T47D (cell line): ENCODE results near the gene LY6G6D.

Source experiments
- DNase-seq, 2 experiments: peaks; one replicate each; pipeline versions ENCODE4 v3.0.0 to v3.0.0-alpha.2; 2011 to 2012; ENCODE audit warnings: low read depth in 1 of 2, low spot score in 1 of 2
- JUND ChIP-seq: IDR thresholded peaks from 2 replicates; pipeline ENCODE4 v1.6.1; 2012; ENCODE audit warnings: low read depth
- in situ Hi-C: cut with HindIII; loops from 2 replicates; pipeline ENCODE4 v1.10.0; 2016; ENCODE audit warnings: low sequenced_read_pairs, low pct_unique_long_range_greater_than_20kb

The LY6G6D gene

DNA sequence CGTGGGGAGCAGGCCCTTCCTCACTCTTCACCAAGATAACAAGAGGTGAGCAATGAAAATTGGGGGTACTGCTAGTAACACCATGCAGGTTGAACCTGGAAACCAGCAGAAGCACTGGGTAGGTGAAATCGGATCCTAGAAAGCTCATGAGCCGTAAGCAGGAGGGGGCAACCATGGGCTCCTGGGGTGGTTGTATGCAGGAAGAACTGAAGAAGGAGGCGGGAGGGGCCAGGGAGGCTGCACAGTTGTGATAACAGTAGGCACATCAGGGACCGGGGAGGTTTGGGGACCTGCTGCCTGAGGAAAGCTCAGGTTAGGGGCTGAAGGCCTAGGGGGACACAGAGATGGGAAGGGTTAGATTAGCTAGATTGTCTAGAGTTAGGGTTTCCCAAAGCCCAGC lies 28.7 kb upstream of the LY6G6D start:
- DNase-seq, result no peak
- in situ Hi-C loops, result no loop called here
- TF ChIP-seq JUND, result no peak

DNA sequence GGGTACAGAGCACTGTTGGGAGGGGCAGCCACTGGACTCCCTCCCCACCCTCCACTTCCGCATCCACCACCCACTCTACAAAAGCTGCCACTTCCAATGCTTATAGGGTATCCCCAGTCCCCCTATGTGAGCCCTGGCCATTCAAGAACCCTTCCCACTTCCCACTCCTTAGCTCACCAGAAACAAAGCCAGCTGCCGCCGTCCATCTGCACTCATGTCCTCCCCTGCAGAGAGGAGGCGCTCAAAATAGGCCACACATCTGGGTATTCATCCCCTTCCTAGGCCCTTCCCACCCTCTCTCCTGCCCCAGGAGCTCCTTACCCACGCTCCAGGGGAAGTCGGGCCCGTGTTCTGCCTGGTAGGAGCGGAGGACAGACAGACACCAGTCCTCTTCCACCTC lies 27.8 kb upstream of the LY6G6D start:
- TF ChIP-seq JUND, result no peak
- in situ Hi-C loops, result no loop called here
- DNase-seq, result no peak

DNA sequence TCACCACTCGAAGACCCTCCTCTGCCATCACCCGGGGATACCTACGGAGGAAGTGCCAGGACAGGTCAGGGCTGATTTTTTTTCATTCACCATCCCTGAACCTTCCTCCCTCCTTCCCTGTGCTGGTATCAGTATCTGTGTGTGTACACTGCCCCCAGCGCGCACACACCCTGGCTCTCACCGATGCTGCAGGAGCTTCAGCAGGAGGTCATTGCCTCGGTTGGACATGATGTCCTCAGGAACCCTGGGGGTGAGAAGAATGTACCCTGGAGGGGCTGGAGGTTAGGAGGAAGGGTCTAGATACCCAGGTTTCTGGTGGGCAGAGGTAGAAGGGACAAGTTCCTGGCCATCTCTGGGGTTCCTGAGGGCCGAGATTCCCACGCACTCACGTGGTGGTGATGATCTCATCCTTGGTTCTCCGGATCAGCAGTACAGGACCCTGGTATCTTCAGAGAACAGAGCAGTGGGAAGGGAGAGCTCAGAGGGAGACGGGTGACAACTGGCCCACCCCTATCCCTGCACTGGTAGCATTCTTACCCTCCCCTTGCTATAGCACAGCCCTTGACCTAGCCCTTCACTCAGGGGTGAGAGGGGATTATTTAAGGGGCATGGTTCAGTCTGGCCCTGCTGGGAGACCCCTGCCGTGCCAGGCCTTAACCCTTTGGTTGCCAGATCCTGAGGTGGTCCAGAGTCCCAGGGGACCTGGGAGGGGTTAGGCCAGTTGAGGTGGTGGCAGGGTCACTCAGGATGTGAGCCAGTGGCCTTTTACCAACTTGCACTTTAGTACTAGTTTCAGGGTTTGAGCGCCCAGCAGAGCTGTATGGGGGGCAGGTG lies 27.1 kb upstream of the LY6G6D start:
- in situ Hi-C loops, result no loop called here
- TF ChIP-seq JUND, result no peak

DNA sequence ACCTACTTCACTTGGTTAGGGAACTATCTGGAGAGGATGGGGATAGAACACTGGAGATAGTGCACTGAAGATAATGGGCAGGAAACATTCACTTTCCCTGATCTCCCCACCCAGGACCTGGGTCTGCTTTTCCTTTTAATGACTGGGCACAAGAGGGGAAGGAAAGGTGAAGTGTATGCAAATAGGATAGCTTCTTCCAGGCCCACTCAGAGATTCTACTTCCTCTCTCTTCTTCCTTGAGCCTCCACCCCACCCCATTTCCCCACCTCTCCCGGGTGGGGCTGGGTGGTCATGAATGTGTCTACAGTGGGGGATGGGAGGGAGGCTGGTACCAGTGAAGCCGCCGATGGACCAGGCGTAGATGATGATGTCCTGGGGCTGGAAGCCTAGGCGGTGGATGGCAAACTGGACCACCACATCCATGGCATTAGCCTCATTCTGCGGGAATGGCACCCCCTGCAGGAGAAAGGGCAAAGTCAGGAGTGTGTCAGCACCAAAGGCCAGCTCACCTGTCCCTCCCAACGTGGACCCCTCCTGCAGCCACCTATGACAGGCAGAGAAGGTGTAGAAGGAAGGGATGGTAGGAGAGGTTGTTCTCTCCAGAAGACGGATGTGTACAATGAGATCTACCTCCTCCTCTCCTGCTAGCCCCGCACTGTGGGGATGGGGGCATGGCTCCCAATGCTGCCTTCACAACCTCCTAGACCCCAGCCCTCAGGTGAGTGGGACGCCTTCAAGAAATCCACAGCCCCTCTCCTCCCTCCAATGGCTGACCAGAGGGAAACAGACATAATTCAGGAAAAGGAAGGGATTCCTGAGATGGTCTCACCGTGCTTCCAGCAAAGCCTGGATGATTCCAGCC lies 25.7 kb upstream of the LY6G6D start:
- no peak for TF ChIP-seq JUND
- no peak for DNase-seq
- in situ Hi-C loops, result no loop called here

More for the DNA sequence above, 27.1 kb upstream of the LY6G6D start:
- DNase-seq, result no peak

DNA sequence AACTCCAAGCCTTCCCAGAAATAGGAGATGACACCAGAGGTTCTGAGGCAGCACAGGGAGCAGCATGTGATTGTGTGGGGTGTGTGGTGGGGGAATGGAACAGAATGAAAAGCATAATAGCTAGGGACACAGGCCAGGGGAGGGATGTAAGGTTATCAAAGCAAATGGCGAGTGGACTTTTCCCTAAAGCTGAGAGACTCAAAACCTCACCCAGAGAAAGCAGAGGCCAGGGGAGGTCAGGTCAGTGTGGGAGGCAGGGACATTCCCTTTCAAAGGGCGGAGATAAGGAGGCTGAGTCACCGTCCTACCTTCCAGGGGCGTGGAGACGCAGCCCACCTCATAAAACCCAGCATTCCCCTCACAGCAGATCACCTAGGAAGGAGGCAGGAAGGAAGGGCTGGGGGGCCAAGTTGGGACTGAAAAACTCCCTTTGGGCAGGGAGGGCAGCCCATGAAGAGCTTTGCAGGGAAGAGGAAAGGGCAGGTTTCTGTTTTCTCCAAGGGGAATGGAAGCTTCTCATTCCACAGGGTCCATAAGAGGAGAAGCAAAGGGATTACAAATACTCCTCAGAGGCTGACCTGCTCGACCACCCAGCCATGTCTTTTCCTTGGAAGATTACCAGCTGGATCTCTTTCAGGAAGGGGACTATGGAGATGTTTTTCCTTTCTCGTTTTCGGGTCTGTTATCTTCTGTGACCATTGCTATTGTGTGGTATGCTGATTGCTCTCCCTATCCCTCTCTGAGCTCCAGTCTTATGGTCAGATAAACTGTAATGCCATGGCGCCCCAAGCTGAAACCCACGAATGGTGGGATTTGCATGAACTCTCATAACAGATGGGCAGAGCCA lies 24.7 kb upstream of the LY6G6D start:
- DNase-seq, result no peak
- no peak for TF ChIP-seq JUND
- in situ Hi-C loops, result no loop called here

DNA sequence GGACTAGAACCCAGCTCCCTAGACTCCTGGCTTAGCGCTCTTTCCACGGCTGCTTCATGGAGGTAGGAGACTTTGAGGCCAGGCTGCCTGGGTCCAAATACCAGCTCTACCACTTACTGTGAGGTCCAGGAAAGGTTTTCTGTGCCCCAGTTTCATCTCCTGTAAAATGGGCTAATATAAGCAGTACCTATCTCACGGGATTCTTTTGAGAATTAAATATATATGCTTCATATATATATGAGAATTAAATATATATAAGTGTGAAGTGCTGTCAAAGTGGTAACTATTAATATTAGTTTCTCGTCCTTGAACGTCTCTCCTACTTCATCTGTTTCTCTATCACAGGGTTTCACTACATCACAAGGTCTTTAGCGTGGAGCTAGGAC lies 24.1 kb upstream of the LY6G6D start:
- no peak for DNase-seq
- in situ Hi-C loops, result no loop called here
- TF ChIP-seq JUND, result no peak

DNA sequence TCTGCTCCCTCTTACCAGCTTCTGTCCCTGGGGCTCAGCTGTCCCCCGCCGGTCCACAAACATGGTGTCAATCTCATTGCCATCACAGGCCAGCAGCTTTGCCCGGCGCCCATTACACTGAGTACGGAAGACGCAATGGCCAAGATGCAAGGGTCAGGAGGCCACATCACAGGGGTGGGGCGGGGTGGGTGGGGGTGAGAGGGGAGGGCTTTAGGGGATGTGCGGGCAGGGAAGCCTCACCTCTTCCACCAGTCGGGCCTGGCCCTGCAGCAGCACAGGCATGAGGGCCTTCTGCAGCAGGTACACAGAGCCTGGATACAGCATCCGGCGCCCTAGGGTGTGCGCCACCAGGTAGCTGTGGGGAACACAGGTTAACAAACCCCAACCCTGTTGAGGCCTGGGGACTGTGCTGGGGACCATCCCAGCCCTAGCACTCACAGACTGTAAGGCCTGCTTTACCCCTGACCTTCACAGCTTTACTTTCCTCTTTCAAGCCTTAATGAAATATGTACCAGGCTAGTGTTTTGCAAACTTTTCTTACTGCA lies 23.5 kb upstream of the LY6G6D start:
- in situ Hi-C loops, result no loop called here
- TF ChIP-seq JUND, result no peak

DNA sequence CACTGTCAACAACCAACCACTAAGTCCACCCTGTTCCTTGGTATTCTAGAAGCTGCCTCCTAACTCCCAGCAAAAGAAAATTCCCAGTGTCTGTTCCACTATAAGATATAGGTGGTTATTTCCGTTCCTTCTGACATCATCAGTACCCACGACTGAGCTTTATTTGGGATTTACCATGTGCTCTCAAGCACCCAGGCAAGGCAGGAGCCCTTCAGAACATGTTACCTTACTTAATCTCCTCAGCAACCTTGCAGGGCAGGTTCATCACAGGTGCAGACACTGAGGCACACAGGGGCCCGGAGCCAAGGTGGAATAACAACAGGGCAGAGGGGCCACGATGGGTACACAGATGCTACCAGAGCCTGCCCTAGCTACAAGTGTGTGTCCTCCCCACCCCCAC lies 22.8 kb upstream of the LY6G6D start:
- TF ChIP-seq JUND, result no peak
- in situ Hi-C loops, result no loop called here
- DNase-seq, result no peak

More for the DNA sequence above, 23.5 kb upstream of the LY6G6D start:
- DNase-seq, result no peak

DNA sequence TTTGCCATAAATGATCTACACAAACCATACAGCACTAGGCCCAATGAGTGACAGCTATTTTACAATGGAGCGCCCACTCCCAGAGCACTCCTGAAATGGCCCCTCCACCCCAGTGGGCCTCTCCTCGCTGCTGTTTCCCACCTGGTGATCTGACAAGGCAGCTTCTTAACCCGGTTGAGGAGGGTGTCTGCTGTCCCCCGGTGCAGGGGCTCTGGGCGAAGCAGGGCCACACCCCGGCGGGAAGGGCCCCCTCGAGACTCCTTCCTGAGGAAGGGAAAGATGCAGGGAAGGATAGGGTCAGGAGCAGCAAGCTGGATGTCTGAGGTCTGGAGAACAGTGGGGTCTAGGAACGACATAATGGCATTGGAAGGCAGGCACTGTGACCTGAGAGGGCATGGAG lies 22.3 kb upstream of the LY6G6D start:
- no peak for DNase-seq
- in situ Hi-C loops, result no loop called here
- no peak for TF ChIP-seq JUND

DNA sequence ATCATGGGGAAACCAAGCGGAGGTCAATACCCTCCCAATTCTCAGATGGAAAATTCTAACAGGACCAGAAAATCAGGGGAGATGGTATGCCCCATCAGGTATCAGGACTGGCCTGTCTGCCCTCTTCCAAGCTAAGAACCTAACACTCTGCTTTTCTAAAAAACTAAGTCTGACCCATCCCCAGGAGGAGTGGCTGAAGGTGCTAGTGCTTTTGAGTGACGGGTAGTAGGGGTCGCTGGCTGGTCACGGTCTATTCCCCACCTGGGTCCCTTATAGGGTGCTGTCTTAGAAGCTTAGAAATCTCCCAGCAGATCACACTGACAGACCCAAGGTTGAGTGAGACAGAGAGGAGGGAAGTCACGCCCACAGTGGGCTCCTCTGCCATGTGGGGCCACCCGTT lies 21.6 kb upstream of the LY6G6D start:
- TF ChIP-seq JUND, result no peak
- in situ Hi-C loops, result no loop called here
- no peak for DNase-seq

DNA sequence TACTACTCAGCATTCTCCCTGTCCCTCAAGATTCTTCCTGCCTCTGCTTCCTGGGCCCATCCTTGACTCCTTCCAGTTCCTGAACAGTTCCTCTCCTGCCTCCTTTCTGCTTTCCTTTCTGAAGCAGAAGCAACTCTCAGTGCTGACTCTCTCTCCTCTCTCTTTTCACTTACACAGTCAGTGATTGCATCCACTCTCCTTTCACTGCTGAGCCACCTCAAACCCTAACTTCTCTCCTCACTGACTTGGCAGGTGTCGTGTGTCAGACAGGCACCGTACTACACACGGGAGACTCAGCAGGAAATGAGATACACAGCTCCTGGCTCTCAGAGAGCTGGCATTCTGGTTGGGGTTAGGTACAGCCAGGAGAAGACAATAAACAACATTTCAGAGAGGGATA lies 17.6 kb upstream of the LY6G6D start:
- in situ Hi-C loops, result no loop called here
- TF ChIP-seq JUND, result no peak
- no peak for DNase-seq

DNA sequence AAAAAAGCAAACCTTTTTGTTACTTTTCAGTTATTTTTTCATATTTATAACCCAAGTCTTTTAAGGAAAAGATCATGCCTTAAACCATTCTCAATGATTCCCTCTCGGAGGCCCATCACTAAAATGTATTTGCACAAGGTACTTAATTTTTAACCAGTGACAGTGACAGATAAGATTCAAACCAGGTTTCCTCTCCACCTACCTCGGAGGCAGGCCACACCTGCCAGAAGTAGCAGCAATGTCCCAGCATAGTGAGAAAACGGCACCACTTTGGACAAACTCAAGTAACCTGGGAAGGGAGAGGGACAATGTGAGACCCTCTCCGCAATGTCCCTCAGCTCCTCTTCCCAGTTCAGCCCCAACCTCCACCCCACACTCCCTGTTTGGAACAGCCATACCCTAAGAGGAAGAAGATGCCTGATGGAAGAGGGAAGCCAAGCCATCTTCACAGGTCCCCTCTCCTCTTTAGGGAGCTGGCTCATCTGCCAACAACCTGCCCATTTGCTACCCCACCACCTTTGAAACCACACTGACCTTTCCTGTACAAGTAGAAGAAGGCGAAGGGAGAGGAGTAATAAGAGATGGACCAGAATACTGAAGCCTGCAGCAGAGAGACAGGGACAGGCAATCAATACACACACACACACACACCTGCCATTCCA lies 14.3 kb upstream of the LY6G6D start:
- no peak for DNase-seq
- TF ChIP-seq JUND, result no peak
- in situ Hi-C loops, result no loop called here
